WTC11 (cell line): ENCODE measurements around the gene ISG15. TPM values are rescaled to one million over a fixed set of nuclear protein-coding genes. Genes with fewer than 3 reads are reported as not detected.
A peak's percentile ranks its signal among the peaks of the same experiment; 100 is the strongest.

Experiments used
- CREM ChIP-seq: sonication (generic); formaldehyde crosslinking; IDR thresholded peaks from 2 replicates; pipeline ENCODE4 v1.8.1; 2022; ENCODE audit warnings: mild to moderate bottlenecking, missing genetic modification reagents, moderate library complexity
- ERG ChIP-seq: fragments of 250-450 bp; sonication (Bioruptor Pico); IDR thresholded peaks from 2 replicates; pipeline ENCODE4 v1.8.0; 2021; ENCODE audit warnings: mild to moderate bottlenecking
- FOXP1 ChIP-seq: sonication (generic); formaldehyde crosslinking; IDR thresholded peaks from 2 replicates; pipeline ENCODE4 v1.8.0; 2022; ENCODE audit warnings: missing genetic modification reagents, mild to moderate bottlenecking, moderate library complexity, borderline replicate concordance
- JUN ChIP-seq: sonication (generic); formaldehyde crosslinking; IDR thresholded peaks from 2 replicates; pipeline ENCODE4 v1.8.0; 2023; ENCODE audit warnings: mild to moderate bottlenecking, missing genetic modification reagents
- MXD4 ChIP-seq: fragments of 250-450 bp; sonication (Bioruptor Pico); IDR thresholded peaks from 2 replicates; pipeline ENCODE4 v1.8.0; 2021; ENCODE audit warnings: mild to moderate bottlenecking, moderate library complexity, borderline replicate concordance
- NR3C1 ChIP-seq: sonication (generic); formaldehyde crosslinking; conservative IDR thresholded peaks from 2 replicates; pipeline ENCODE4 v1.8.1; 2023; ENCODE audit warnings: low read depth, mild to moderate bottlenecking, missing genetic modification reagents
- PRDM15 ChIP-seq: sonication (generic); formaldehyde crosslinking; IDR thresholded peaks from 2 replicates; pipeline ENCODE4 v1.8.0; 2022; ENCODE audit warnings: missing genetic modification reagents
- STAT6 ChIP-seq: sonication (generic); formaldehyde crosslinking; conservative IDR thresholded peaks from 2 replicates; pipeline ENCODE4 v1.8.1; 2023; ENCODE audit warnings: mild to moderate bottlenecking, low read depth, missing genetic modification reagents, moderate library complexity
- TP53 ChIP-seq: sonication (generic); formaldehyde crosslinking; IDR thresholded peaks from 2 replicates; pipeline ENCODE4 v1.8.1; 2023; ENCODE audit warnings: mild to moderate bottlenecking, missing genetic modification reagents
- ZBTB21 ChIP-seq: sonication (generic); formaldehyde crosslinking; IDR thresholded peaks from 2 replicates; pipeline ENCODE4 v1.8.1; 2023; ENCODE audit warnings: mild to moderate bottlenecking, missing genetic modification reagents, borderline replicate concordance
- ZNF396 ChIP-seq: fragments of 250-450 bp; sonication (Bioruptor Pico); IDR thresholded peaks from 2 replicates; pipeline ENCODE4 v1.8.0; 2021; ENCODE audit warnings: mild to moderate bottlenecking, moderate library complexity, borderline replicate concordance
- ZNF423 ChIP-seq: fragments of 250-450 bp; sonication (Bioruptor Pico); IDR thresholded peaks from 2 replicates; pipeline ENCODE4 v2.1.2; 2022; ENCODE audit warnings: mild to moderate bottlenecking, moderate library complexity
- total RNA-seq: library from RNA; stranded (reverse); gene quantifications from 3 replicates; pipeline ENCODE4 v1.2.3, GENCODE V29; 2021
- TF ChIP-seq, protein P1 (sequence below): sonication (generic); formaldehyde crosslinking; IDR thresholded peaks from 2 replicates; pipeline ENCODE4 v1.8.0; 2023; ENCODE audit warnings: missing genetic modification reagents, mild to moderate bottlenecking, borderline replicate concordance
- TF ChIP-seq, protein P2 (sequence below): sonication (generic); formaldehyde crosslinking; IDR thresholded peaks from 2 replicates; pipeline ENCODE4 v1.8.1; 2023; ENCODE audit warnings: mild to moderate bottlenecking, missing genetic modification reagents, moderate library complexity
- TF ChIP-seq, protein P3 (sequence below): sonication (generic); formaldehyde crosslinking; IDR thresholded peaks from 2 replicates; pipeline ENCODE4 v1.8.1; 2023; ENCODE audit warnings: mild to moderate bottlenecking, missing genetic modification reagents, borderline replicate concordance
- TF ChIP-seq, protein P4 (sequence below): sonication (generic); formaldehyde crosslinking; IDR thresholded peaks from 2 replicates; pipeline ENCODE4 v1.8.0; 2022; ENCODE audit warnings: mild to moderate bottlenecking, missing genetic modification reagents

ISG15 gene
- total RNA-seq, 1 experiment from 2014 or later: 29.5 TPM

- TF ChIP-seq ZBTB21 (CRISPR knock-in tag) (peak; percentile 100), CREM (peak; percentile 95), TP53 (CRISPR knock-in tag) (no peak), NR3C1 (CRISPR knock-in tag) (no peak), ZNF396 (CRISPR knock-in tag) (no peak), MXD4 (CRISPR knock-in tag) (no peak), STAT6 (CRISPR knock-in tag) (no peak), FOXP1 (CRISPR knock-in tag) (peak; percentile 86; the same call in 1 of the 2 replicates), PRDM15 (CRISPR knock-in tag) (peak; percentile 59), ZNF423 (peak; percentile 50; the same call in 1 of the 2 replicates), JUN (CRISPR knock-in tag) (0 out of 2 replicates have a peak, but pooled peaks have one; percentile 6), ERG (CRISPR knock-in tag) (no peak)
- TF ChIP-seq, protein P1, sequence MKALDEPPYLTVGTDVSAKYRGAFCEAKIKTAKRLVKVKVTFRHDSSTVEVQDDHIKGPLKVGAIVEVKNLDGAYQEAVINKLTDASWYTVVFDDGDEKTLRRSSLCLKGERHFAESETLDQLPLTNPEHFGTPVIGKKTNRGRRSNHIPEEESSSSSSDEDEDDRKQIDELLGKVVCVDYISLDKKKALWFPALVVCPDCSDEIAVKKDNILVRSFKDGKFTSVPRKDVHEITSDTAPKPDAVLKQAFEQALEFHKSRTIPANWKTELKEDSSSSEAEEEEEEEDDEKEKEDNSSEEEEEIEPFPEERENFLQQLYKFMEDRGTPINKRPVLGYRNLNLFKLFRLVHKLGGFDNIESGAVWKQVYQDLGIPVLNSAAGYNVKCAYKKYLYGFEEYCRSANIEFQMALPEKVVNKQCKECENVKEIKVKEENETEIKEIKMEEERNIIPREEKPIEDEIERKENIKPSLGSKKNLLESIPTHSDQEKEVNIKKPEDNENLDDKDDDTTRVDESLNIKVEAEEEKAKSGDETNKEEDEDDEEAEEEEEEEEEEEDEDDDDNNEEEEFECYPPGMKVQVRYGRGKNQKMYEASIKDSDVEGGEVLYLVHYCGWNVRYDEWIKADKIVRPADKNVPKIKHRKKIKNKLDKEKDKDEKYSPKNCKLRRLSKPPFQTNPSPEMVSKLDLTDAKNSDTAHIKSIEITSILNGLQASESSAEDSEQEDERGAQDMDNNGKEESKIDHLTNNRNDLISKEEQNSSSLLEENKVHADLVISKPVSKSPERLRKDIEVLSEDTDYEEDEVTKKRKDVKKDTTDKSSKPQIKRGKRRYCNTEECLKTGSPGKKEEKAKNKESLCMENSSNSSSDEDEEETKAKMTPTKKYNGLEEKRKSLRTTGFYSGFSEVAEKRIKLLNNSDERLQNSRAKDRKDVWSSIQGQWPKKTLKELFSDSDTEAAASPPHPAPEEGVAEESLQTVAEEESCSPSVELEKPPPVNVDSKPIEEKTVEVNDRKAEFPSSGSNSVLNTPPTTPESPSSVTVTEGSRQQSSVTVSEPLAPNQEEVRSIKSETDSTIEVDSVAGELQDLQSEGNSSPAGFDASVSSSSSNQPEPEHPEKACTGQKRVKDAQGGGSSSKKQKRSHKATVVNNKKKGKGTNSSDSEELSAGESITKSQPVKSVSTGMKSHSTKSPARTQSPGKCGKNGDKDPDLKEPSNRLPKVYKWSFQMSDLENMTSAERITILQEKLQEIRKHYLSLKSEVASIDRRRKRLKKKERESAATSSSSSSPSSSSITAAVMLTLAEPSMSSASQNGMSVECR (CRISPR knock-in tag): no peak
- TF ChIP-seq, protein P2, sequence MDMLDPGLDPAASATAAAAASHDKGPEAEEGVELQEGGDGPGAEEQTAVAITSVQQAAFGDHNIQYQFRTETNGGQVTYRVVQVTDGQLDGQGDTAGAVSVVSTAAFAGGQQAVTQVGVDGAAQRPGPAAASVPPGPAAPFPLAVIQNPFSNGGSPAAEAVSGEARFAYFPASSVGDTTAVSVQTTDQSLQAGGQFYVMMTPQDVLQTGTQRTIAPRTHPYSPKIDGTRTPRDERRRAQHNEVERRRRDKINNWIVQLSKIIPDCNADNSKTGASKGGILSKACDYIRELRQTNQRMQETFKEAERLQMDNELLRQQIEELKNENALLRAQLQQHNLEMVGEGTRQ (CRISPR knock-in tag): peak; percentile 60
- TF ChIP-seq, protein P3, sequence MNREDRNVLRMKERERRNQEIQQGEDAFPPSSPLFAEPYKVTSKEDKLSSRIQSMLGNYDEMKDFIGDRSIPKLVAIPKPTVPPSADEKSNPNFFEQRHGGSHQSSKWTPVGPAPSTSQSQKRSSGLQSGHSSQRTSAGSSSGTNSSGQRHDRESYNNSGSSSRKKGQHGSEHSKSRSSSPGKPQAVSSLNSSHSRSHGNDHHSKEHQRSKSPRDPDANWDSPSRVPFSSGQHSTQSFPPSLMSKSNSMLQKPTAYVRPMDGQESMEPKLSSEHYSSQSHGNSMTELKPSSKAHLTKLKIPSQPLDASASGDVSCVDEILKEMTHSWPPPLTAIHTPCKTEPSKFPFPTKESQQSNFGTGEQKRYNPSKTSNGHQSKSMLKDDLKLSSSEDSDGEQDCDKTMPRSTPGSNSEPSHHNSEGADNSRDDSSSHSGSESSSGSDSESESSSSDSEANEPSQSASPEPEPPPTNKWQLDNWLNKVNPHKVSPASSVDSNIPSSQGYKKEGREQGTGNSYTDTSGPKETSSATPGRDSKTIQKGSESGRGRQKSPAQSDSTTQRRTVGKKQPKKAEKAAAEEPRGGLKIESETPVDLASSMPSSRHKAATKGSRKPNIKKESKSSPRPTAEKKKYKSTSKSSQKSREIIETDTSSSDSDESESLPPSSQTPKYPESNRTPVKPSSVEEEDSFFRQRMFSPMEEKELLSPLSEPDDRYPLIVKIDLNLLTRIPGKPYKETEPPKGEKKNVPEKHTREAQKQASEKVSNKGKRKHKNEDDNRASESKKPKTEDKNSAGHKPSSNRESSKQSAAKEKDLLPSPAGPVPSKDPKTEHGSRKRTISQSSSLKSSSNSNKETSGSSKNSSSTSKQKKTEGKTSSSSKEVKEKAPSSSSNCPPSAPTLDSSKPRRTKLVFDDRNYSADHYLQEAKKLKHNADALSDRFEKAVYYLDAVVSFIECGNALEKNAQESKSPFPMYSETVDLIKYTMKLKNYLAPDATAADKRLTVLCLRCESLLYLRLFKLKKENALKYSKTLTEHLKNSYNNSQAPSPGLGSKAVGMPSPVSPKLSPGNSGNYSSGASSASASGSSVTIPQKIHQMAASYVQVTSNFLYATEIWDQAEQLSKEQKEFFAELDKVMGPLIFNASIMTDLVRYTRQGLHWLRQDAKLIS: no peak
- TF ChIP-seq, protein P4, sequence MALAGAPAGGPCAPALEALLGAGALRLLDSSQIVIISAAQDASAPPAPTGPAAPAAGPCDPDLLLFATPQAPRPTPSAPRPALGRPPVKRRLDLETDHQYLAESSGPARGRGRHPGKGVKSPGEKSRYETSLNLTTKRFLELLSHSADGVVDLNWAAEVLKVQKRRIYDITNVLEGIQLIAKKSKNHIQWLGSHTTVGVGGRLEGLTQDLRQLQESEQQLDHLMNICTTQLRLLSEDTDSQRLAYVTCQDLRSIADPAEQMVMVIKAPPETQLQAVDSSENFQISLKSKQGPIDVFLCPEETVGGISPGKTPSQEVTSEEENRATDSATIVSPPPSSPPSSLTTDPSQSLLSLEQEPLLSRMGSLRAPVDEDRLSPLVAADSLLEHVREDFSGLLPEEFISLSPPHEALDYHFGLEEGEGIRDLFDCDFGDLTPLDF: peak; percentile 85; the same call in 1 of the 2 replicates
Observed at GRCh38 chr1:1000357-1001056, 12.8 kb upstream of the ISG15 start (continued).
